Fibroblast of skin of right biceps (primary cell): Measurements from ENCODE around the gene KRT78.
A peak's percentile ranks its signal among the peaks of the same experiment; 100 is the strongest.
"Not testable (repeated sequence)": the region's sequence is repeated elsewhere in the genome, so short reads cannot be mapped to it uniquely, and the experiment has no call there.

Experiments used
- DNase-seq: peaks from one replicate; pipeline ENCODE4 v3.0.0-alpha.2; 2013

The KRT78 gene, protein sequence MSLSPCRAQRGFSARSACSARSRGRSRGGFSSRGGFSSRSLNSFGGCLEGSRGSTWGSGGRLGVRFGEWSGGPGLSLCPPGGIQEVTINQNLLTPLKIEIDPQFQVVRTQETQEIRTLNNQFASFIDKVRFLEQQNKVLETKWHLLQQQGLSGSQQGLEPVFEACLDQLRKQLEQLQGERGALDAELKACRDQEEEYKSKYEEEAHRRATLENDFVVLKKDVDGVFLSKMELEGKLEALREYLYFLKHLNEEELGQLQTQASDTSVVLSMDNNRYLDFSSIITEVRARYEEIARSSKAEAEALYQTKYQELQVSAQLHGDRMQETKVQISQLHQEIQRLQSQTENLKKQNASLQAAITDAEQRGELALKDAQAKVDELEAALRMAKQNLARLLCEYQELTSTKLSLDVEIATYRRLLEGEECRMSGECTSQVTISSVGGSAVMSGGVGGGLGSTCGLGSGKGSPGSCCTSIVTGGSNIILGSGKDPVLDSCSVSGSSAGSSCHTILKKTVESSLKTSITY

DNA sequence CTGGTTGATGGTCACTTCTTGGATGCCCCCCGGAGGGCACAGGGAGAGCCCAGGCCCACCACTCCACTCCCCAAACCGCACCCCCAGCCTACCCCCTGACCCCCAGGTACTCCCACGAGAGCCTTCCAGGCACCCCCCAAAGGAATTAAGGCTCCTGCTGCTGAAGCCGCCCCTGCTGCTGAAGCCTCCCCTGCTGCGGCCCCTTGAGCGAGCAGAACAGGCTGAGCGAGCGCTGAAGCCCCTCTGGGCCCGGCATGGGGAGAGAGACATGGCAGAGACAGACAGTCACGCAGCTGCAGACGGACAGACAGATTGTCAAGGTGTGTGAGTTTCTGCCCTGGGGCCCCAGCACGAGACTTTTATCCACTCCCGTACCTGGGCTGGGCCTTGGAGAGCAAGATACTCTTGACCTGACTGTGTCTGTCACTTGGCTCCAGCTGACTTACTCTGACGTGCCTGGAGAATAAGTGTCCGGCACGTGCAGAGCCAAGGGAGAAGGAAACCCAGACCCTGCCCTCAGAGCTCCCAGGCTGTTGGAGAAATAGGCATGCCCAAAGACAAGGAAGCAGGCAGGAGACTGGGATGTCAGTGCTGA is at the start of gene KRT78:
Gene KRT78, minus strand, starts transcription at position 334 of the 595 bp plus-strand sequence. Its CDS starts 64 bp downstream, at position 270.
- DNase-seq = no peak

DNA sequence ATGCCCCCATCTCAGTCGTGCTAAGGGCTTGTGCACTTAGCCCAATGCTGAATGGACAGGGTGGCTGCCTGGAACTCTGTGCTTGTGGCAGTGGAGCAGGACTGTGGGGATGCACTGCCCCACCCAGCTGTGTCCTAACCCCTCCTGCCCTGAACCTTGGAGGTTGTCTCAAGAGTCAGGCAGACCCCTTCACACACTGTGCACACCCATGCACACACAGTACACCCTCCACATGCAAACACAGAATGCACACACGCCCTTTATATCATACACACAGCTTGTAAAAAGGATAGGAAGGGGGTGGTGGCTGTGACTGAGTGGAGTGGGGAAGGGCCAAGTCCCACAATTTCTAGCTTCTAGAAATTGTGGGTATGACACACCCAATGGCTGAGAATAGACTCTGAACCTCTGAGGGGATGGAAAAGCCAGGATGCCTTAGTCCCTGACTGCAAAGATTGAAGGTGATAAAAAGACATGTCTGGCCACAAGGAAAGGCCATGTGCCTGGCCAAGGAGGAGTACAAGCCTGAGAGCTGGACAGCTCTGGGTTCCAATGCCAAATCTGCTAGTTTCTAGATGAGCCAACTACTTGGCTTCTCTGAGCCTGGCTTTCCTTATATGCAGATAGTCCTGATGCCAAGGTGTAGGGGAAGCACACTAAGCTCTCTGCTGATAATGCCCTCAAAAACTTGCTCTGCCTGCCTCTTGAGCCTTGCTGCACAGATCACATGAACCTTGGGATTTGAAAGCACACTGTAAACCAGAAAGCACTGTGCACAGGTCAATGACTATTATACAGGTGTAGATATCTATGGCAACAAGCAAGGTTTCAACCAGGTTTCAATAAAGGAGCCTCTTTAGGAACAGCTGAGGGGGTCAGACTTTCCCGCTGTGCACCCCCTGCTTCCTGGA is 47.7 kb upstream of the KRT78 start:
- no peak for DNase-seq

- DNase-seq = no peak
These were observed 47.0 kb upstream of the KRT78 start for GRCh38 chr12:52895726-52896189.

- no peak for DNase-seq
These were observed 44.2 kb upstream of the KRT78 start for GRCh38 chr12:52892974-52893373.

DNA sequence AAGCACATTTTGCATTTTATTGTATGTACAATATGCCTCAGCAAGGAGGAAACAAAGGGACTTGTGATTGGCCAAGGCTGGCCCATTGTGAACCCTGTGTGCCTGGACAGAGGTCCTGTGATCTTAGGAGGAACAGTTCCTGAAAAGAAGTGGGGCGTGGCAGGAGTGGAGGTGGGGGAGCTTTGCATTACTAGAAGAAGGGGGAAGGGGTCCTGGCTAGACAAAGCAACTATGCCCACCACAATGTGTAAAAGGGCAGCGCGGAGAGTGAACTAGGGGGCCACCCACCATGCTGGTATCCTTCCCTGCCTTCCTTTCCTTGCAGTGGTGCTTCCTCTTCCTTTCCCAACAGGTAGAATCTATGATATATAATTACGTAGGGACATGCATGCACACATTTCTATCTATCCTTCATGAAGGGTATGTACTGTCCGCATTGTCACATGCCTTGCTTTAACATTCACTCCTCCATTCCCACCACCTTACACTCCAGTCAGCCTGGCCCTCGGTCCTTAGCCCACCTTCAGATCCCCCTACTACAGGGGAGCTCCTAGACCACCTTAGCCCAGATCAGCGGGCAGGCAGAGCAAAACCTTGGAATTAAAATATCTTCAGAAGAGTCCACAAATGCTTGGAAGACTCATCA is 43.5 kb upstream of the KRT78 start:
- no peak for DNase-seq

GRCh38 chr12:52891044-52891443 is 42.2 kb upstream of the KRT78 start:
- no peak for DNase-seq

GRCh38 chr12:52890417-52890816 is 41.6 kb upstream of the KRT78 start:
- no peak for DNase-seq

GRCh38 chr12:52884526-52885293 is 35.9 kb upstream of the KRT78 start:
- DNase-seq = peak; percentile 63

DNA sequence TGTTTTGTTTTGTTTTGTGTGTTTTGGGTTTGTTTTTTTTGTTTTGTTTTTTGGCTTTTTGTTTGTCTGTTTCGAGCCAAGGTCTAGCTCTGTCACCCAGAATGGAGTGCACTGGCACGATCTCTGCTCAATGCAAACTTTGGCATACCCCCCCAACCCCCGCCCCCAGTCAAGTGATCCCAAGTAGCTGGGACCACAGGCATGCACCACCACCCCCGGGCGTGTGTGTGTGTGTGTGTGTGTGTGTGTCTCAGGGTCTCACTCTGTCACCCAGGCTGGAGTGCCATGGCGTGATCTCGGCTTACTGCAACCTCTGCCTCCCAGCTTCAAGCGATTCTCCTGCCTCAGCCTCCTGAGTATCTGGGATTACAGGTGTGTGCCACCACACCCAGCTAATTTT is 31.7 kb upstream of the KRT78 start:
- not testable (repeated sequence) for DNase-seq

- DNase-seq = peak; percentile 88
These were observed 30.9 kb upstream of the KRT78 start for GRCh38 chr12:52879394-52880351.

- no peak for DNase-seq
These were observed 30.0 kb upstream of the KRT78 start for GRCh38 chr12:52878507-52879393.

DNA sequence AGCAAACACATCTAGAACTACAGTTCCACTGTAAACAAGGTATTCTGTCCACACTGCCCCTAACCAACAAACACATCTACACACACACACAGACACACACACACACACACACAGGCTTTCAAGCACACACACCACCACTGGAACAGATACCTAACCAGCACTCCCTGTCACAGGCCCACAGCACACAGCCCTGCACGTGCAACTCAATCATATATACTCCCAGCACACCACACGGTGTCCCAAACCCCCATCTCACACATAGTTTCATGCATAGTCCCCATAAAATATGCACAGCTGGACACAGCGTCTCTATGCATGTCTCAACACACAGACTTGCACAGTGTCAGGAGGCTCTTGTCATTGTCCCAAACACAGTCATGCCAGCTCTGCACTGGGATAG is 28.4 kb upstream of the KRT78 start:
- no peak for DNase-seq

DNA sequence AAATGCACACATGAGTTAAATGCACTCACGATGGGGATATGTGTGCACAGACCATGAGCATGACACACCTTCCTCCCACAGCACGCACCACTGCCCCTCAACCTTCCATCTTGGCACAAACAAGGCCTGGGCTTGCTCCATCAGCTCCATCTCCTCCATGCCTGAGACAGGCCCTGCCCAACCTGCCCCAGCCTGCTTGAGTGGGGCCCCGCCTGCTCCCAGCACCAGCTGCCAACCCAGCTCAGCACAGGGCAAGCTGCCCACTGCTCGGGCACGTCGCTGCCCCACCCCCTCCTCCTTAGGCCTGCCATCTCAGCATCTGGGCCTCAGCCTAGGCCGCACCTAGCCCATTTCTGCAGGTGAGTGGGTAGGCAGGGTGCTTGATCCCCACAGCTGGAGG is 27.6 kb upstream of the KRT78 start:
- no peak for DNase-seq

DNA sequence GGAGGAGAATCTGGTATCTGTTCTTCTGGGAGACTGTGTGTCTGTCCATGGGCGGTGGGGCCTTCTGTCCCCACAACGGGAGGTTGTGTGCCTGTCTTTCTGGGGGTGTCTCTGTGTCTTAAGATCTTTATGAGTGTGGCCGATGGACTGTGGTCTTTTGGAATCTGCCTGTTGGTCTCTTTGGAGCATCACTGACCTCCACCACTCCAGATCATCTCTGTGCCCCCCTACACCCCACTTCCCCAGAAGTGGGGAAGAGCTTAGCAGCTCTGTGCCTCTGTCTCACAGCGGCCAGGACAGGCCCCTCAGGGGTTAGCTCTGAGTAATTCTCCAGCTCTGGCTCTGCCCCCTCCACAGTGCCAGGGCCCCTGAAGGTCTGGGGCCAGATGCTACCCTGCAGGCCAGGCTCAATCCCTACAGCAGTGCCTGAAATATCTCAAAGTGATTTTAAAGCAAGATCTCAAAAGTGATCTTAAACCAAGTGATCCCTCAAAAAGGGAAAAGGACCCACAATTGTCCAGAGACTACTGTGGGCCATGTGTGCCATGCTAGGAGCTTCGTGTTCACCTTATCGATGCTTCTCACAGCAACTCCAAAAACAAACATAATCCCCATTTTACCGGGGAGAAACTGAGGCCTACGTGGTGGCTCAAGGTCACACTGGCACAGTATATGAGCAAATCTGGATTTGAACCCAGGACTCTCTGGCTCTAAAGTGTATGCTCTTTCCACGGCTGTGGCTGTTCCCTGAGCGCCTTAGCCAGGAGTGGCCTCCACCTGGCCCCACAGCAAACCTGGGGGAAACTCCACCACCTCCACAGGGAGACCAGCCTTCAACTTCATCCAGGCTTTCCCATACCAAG is 26.0 kb upstream of the KRT78 start:
- no peak for DNase-seq

DNA sequence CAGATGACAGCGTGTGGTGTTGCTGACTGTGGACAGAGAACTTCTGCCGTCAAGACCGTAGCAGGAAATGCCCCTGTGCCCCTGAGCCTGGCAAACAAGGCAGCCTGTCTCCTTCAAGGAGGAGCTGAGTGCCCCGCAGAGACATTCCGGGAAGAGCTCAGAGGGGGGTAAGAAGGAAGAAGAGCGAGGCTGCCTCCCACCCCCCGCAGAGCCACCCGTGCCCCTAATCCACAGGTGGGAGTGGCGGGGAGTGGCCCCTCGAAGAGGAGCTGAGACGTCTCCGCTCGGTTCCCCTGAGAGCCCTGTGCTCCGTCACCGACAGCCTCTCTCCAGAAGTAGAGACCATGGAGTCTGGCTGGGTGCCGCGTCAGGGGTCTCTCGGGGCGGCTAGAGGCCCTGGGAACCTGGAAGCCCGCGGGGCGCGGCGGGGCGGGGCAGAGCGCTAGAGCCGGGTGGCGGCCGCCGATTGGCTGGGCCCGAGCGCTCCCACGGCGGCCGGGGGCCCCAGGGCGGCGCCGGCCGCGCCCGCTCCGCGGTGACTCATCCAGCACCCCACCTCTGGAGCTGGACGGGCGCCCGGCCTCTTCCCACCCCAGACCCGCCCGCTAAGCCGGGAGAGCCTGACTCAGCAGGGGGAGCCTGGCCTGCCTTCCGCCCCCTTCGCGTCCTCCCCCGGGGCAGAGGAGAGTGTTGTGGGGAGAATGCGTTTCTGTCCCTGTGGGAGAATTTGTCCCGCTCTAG is 25.2 kb upstream of the KRT78 start:
- DNase-seq = peak; percentile 97

DNA sequence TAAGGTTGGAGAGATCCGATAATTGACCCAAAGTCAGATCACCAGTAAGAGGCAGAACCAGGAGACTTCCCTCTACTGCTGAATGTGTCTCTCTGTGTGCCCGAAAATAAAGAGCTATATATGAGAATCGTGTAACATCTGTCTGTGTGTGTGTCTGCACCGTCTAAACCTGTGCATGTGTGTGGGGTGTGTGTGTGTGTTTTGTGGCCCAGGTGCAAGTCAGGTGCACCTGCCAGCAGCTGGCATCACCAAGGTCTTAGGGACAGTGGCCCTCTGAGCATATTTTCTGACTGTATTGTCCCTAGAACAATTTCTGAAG is 24.7 kb upstream of the KRT78 start:
- no peak for DNase-seq

DNA sequence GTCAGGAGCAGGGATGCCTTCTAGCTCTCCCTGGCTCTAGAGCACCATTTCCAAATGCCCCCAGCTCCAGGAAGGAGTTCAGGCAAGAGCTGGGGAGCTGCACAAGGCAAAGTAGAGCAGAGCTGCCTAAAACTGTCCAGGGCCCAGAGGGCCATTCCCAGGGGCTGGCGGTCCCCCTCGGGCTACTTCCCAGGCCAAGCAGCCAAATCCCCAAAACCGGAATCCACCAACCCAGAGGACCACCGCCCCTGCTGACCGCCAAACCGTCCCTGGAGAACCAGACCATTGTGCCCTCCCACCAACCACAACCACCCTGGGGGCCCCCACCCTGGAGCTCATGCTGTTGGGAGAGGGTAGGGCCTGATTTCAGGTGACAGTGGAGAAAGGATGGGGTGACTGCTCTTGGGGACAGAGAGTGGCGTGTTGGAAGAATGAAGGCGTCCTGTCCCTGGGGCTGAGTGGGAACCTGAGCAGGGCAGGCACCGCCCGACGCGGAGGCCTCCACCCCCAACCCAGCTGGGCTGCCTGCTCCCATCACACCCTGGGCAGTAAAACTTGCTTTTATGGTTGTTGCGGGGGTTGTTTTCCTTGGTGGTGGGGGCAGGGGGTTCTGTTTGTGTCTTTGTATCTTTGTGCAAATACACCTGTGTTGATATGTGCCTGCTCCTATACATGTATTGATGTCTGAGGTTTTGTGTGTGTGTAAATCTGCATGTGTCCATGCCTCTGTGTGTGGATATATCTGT is 24.0 kb upstream of the KRT78 start:
- no peak for DNase-seq
